Small intestine (tissue), 16 donors: ENCODE data around the gene OR13G1. TPM values are rescaled to one million over a fixed set of nuclear protein-coding genes. Genes with fewer than 3 reads are reported as not detected.
"Not testable (repeated sequence)": the region's sequence is repeated elsewhere in the genome, so short reads cannot be mapped to it uniquely, and the experiment has no call there.

Source experiments
- DNase-seq, 2 donors: peaks; one replicate each; pipeline versions ENCODE4 v3.0.0 to v3.0.0-alpha.2; 2013
- FAIRE-seq: peaks from 2 replicates; lab custom pipeline; 2012; peaks lifted over from hg19 to GRCh38; lab: Jason Lieb, UNC
- H3K27ac ChIP-seq, 3 donors: one replicate each; pipeline ENCODE4 v1.5.1; 2013; ENCODE audit warnings: low read length in 2 of 3, mild to moderate bottlenecking in 2 of 3, control low read depth in 1 of 3, inconsistent platforms in 1 of 3, low read depth in 1 of 3, moderate library complexity in 1 of 3
- H3K27me3 ChIP-seq, 3 donors: one replicate each; pipeline ENCODE4 v1.6.1; 2013; ENCODE audit warnings: low read length in 3 of 3, inconsistent platforms in 1 of 3; ENCODE audit not compliant: control insufficient read depth in 3 of 3, insufficient read depth in 3 of 3
- H3K36me3 ChIP-seq, 3 donors: one replicate each; pipeline ENCODE4 v1.6.1; 2013; ENCODE audit warnings: low read length in 3 of 3, inconsistent platforms in 1 of 3, low read depth in 1 of 3, mild to moderate bottlenecking in 1 of 3, moderate library complexity in 1 of 3; ENCODE audit not compliant: control insufficient read depth in 3 of 3, insufficient read depth in 2 of 3
- H3K4me1 ChIP-seq, 3 donors: one replicate each; pipeline ENCODE4 v1.6.1; 2013; ENCODE audit warnings: low read length in 2 of 3, inconsistent platforms in 1 of 3, low read depth in 1 of 3, mild to moderate bottlenecking in 1 of 3, moderate library complexity in 1 of 3; ENCODE audit not compliant: control insufficient read depth in 3 of 3, insufficient read depth in 2 of 3
- H3K4me3 ChIP-seq, 3 donors: one replicate each; pipeline ENCODE4 v1.5.1; 2013; ENCODE audit warnings: low read length in 3 of 3, control low read depth in 1 of 3, inconsistent platforms in 1 of 3, low read depth in 1 of 3, mild to moderate bottlenecking in 1 of 3, moderate library complexity in 1 of 3
- H3K9me3 ChIP-seq, 2 donors: one replicate each; pipeline ENCODE4 v1.6.1; 2013; ENCODE audit warnings: low read depth in 1 of 2, low read length in 1 of 2; ENCODE audit not compliant: control insufficient read depth in 2 of 2, insufficient read depth in 1 of 2
- WGBS, 3 donors: extraction: QIAGEN DNeasy Blood & Tissue Kit; methylation state at CpG; one replicate each; pipeline ENCODE4 v1.1.7; 2013; 5-methylcytosine and 5-hydroxymethylcytosine counted together
- long read RNA-seq, 10 donors: transcript quantifications; one replicate each; lab custom pipeline, GENCODE V29; 2026
- polyA plus RNA-seq, 4 donors: library from polyadenylated mRNA; stranded (reverse) in 3 of 4; unstranded in 1 of 4; fragments of 200-250 nt in 3 of 4; fragments of 120-200 nt in 1 of 4; gene quantifications; one replicate each; pipeline versions ENCODE4 v1.2.1 to v1.2.3, GENCODE V29; 2013
- donor health status: healthy with polysubstance abuse.
- donor health status: control.
- donor health status: control.
- donor health status: Bipolar disorder and iron deficiency.
- donor health status: healthy.

Gene OR13G1, protein sequence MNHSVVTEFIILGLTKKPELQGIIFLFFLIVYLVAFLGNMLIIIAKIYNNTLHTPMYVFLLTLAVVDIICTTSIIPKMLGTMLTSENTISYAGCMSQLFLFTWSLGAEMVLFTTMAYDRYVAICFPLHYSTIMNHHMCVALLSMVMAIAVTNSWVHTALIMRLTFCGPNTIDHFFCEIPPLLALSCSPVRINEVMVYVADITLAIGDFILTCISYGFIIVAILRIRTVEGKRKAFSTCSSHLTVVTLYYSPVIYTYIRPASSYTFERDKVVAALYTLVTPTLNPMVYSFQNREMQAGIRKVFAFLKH
- polyA plus RNA-seq: not detected
- long read RNA-seq, donor 1: 0 reads
- long read RNA-seq, donor 2: 0 reads
- long read RNA-seq, donor 3: 0 reads
- long read RNA-seq, donor 4: 0 reads
- long read RNA-seq, donor 5: 0 reads
- long read RNA-seq, donor 6: 0 reads
- long read RNA-seq, donor 7: 0 reads
- long read RNA-seq, donor 8: 0 reads
- long read RNA-seq, donor 9: 0 reads
- long read RNA-seq, donor 10: 0 reads

DNA sequence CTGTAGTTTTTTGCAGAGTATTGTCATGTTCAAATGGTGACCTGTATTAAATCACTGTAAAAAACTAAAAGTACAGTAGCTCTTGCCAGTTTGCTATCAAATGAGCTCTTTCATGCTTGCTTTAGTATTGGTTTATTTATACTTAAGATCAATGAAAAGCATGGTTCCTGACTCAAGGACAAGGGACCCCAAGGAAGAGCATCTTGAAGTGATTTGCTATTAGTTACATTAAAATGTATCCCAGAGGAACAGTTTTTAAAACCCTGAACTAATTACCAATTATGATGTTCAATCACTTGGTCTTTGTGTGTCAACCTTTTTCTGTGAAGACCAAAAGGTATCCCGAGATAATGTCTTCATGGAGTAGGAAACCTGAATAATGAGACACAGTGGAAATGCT is at the start of gene OR13G1:
Gene OR13G1, minus strand, starts transcription at position 101 of the 400 bp plus-strand sequence. CDS start 6,698 bp downstream, outside the sequence.
- Histone ChIP-seq H3K4me1 (no peaks in the 10 kb centered on the region), H3K36me3 (no peaks in the 10 kb centered on the region), H3K9me3 (no peaks in the 10 kb centered on the region), H3K27ac (no peak within 1 kb of the TSS), H3K27me3 (no peaks in the 10 kb centered on the region), H3K4me3 (no peak within 1 kb of the TSS)
- FAIRE-seq (no peak), DNase-seq (no peak)
- 81 to 86% (median 82%) methylated on average over 1 of the region's 1 CpG for WGBS, 3 donors

DNA sequence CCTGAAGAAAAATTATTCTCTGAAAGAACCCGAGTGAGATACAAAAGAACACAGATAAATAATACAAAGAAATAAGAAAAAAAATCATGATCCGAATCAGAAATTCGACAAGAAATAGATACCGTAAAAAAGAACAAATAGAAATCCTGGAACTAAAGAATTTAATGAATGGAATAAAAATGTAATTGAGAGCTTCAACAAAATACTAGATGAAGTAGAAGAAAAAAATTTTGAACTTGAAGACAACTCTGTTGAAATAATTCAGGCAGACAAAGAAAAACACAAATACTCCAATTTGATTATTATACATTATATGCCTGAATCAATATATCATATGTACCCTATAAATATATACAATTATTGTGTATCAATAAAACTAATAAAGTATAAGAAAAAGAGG is 41.7 kb upstream of the OR13G1 start:
- WGBS, 3 donors: 88 to 92% (median 90%) methylated on average over 4 of the region's 4 CpGs

DNA sequence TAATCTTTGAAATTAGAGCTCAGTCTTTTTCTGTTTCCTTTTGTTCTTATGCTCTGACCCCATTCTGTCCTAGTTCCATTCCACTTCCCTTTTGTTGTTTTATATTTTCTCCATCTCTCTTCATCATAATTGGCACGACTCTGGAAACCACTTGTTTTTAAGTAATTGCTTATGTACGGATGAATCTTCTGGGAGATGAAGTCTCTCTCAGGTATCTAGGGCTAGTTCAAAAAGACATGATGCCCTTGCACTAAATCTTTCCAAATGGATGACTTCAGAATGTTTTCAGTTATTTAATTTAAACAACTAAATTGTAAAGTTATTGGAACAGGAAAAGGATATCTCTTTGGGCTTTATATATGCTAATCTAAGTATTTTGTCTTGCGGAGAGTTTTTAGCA is 37.0 kb upstream of the OR13G1 start, which contains the start of gene OR6F1:
Gene OR6F1, minus strand, starts transcription at position 101 of the 400 bp plus-strand sequence. CDS start 3,891 bp downstream, outside the sequence.
- H3K36me3 ChIP-seq: no peaks in the 10 kb centered on the region
- WGBS, 3 donors: 82 to 90% (median 89%) methylated on average over 3 of the region's 3 CpGs
- H3K27me3 ChIP-seq: no peaks in the 10 kb centered on the region
- no peaks in the 10 kb centered on the region for H3K4me1 ChIP-seq
- peaks cover 3 to 14% of the 10 kb centered on the region in 2 donors for H3K9me3 ChIP-seq
- FAIRE-seq: no peak
- DNase-seq: no peak
- no peak within 1 kb of the TSS for H3K4me3 ChIP-seq
- no peak within 1 kb of the TSS for H3K27ac ChIP-seq

More for the DNA sequence above, 41.7 kb upstream of the OR13G1 start:
- Histone ChIP-seq H3K4me1 (no peaks in the 10 kb centered on the region), H3K9me3 (peaks cover 3 to 7% of the 10 kb centered on the region in 2 donors), H3K27ac (no peak overlapping the region), H3K4me3 (no peak overlapping the region), H3K36me3 (no peaks in the 10 kb centered on the region), H3K27me3 (no peaks in the 10 kb centered on the region)
- FAIRE-seq (no peak), DNase-seq (no peak)

DNA sequence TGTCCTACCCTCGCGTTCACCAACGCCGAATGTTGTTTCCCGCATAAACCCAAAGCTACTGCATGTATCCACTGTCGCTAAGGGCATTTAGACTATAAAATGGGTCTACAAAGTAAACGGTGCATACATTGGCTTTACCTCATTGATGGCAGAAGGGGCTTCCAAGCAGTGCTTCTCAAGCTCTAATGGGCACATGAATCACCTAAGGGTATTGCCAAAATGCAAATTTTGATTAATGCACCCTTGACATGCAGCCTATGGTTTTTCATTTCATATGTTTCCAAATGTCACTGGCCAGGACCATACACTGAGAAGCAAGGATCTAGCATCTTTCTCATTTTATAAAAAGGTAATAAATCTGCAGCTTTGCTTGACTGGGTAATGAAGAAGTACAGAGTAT is 34.2 kb upstream of the OR13G1 start:
- DNase-seq (no peak), FAIRE-seq (no peak)
- 86 to 94% (median 91%) methylated on average over 7 of the region's 7 CpGs for WGBS, 3 donors
- H3K36me3 ChIP-seq: no peaks in the 10 kb centered on the region
- H3K4me3 ChIP-seq: no peak overlapping the region
- H3K9me3 ChIP-seq: peaks cover 0 to 12% of the 10 kb centered on the region in 2 donors
- no peaks in the 10 kb centered on the region for H3K4me1 ChIP-seq
- no peaks in the 10 kb centered on the region for H3K27me3 ChIP-seq
- H3K27ac ChIP-seq: no peak overlapping the region

DNA sequence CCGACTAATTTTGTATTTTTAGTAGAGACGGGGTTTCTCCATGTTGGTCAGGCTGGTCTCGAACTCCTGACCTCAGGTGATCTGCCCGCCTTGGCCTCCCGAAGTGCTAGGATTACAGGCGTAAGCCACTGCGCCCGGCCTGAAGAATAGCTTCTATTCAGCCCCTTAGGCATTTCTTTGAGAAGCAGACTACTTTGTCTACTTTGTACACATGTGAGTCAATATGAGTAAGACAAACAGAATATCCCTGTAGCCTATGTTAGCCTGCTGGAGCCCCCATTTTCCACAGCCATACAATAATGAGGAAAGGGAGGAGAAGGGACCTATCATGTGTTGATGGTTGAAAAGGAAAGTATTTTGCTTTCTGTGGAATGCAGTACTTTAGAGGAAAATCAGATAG is 31.1 kb upstream of the OR13G1 start:
- not testable (repeated sequence) for H3K27ac ChIP-seq, FAIRE-seq

DNA sequence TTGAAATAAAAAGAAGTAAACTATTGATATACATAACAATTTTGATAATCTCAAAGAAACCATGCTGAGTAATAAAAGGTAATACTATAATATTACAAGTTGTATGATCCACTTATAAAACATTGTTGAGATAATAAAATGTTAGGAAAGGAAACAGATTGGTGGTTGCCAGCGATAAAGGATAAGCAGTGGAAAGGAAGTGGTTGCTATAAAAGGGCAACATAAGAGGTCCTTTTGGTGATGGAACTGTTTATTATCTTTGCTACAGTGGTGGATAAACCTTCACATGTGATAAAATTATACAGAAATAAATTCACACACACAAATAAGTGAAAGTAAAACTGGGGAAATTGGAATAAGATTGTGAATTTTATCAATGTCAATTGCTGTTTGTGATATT is 21.8 kb upstream of the OR13G1 start:
- Histone ChIP-seq H3K27me3 (no peaks in the 10 kb centered on the region), H3K27ac (no peak overlapping the region), H3K4me1 (no peaks in the 10 kb centered on the region), H3K36me3 (no peaks in the 10 kb centered on the region), H3K9me3 (peaks cover 2 to 10% of the 10 kb centered on the region in 2 donors), H3K4me3 (no peak overlapping the region)
- 59 to 84% (median 61%) methylated on average over 1 of the region's 1 CpG for WGBS, 3 donors
- FAIRE-seq (no peak), DNase-seq (no peak)

More for the DNA sequence above, 31.1 kb upstream of the OR13G1 start:
- not testable (repeated sequence) for H3K27me3 ChIP-seq, H3K4me1 ChIP-seq, H3K4me3 ChIP-seq, H3K36me3 ChIP-seq, DNase-seq
- H3K9me3 ChIP-seq: peaks cover 0 to 17% of the 10 kb centered on the region in 2 donors
- 92 to 93% (median 92%) methylated on average over 8 of the region's 8 CpGs for WGBS, 3 donors

DNA sequence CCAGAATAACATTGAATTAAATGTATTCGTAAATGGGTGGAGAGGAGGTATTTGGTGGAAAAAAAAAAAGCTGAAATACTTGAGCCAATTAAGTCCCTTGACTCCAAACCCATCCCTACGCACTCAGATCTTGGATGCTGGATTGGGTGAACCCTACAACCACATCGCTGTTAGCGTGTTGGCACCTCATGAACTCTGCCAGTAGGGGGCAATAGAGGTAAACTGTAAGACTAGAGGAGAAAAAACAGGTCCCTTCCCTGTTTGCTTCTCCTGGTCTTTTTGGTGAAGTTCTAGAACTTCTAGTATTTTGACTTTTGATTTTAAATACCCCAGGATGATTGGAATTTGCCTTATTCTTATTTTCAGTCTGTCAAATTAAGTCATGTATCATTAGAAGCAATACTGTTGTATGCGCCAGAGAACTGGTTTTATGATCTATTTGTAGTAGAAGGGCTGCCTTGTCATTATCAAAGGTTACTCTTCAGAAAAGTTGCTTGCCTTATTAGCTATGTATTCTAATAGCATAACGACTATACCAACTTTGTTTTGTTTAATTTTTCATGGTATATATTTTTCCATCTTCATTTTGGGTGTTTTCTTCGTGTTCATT is 1.9 kb upstream of the OR13G1 start:
- Histone ChIP-seq H3K4me1 (no peaks in the 10 kb centered on the region), H3K36me3 (no peaks in the 10 kb centered on the region), H3K4me3 (no peak overlapping the region), H3K27ac (no peak overlapping the region), H3K27me3 (no peaks in the 10 kb centered on the region), H3K9me3 (no peaks in the 10 kb centered on the region)
- peak; percentile 7 to 11 for DNase-seq
- WGBS, 3 donors: 32 to 39% (median 33%) methylated on average over 7 of the region's 7 CpGs
- no peak for FAIRE-seq

DNA sequence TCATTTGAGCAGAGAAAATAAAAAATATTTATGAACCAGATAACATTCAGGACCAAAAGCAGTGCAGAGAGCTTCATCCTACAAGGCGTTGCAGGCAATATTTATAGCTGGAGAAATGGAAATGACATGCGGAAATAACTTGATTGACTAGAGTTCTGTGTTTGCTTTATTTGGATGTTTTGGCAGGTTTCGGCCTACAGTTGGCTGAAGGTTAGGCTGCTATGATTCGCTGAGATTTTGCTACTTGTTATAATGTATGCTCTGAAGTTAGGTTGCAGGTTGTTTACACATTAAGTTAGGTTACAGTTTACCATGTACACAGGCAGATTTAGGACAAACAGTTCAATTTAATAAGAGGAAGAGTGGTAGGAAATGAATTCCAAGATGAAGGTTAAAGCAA is 632 bp upstream of the OR13G1 start:
- H3K27ac ChIP-seq: no peak overlapping the region
- no peak for DNase-seq
- H3K4me1 ChIP-seq: no peaks in the 10 kb centered on the region

More for the DNA sequence above, 632 bp upstream of the OR13G1 start:
- no peak for FAIRE-seq
- no peaks in the 10 kb centered on the region for H3K9me3 ChIP-seq
- no peaks in the 10 kb centered on the region for H3K36me3 ChIP-seq
- 82 to 90% (median 82%) methylated on average over 4 of the region's 4 CpGs for WGBS, 3 donors
- no peak overlapping the region for H3K4me3 ChIP-seq
- H3K27me3 ChIP-seq: no peaks in the 10 kb centered on the region
